GM23338 (cell line): Measurements from ENCODE around the gene PPIA. TPM values are rescaled to one million over a fixed set of nuclear protein-coding genes. Genes with fewer than 3 reads are reported as not detected.

Source experiments
- polyA plus RNA-seq: library from polyadenylated mRNA; unstranded; fragments of >200 nt; fragmentation: Nextera tagmentation; extraction: Ambion mirVana; gene quantifications from 2 replicates; pipeline ENCODE4 v1.2.1, GENCODE V29; 2016
- total RNA-seq: library from RNA; depleted of rRNA; stranded (reverse); fragments of >200 nt; shearing (Covaris generic); gene quantifications from 2 replicates; pipeline ENCODE4 v1.2.3, GENCODE V29; 2014; rRNA removed

Gene PPIA
- total and polyA plus RNA-seq, 2 experiments from 2014 or later: 4,367 to 6,524 TPM

Other genes with a start within 250 kb of the PPIA start
- 70.5 and 72.3 TPM in 2 replicates for gene DDX56, start 222.8 kb upstream of the PPIA start, total RNA-seq
- gene DDX56, start 222.8 kb upstream of the PPIA start, polyA plus RNA-seq: 43.9 and 44.1 TPM in 2 replicates
- gene TMED4, start 214.4 kb upstream of the PPIA start, total RNA-seq: 75.1 and 98.5 TPM in 2 replicates
- gene TMED4, start 214.4 kb upstream of the PPIA start, polyA plus RNA-seq: 41.8 and 43.5 TPM in 2 replicates
- 74.8 and 76.9 TPM in 2 replicates for gene OGDH, start 190.1 kb upstream of the PPIA start, total RNA-seq
- gene OGDH, start 190.1 kb upstream of the PPIA start, polyA plus RNA-seq: 13.5 and 16.5 TPM in 2 replicates
- 30.4 and 46.1 TPM in 2 replicates for gene ZMIZ2, start 47.8 kb upstream of the PPIA start, total RNA-seq
- 15.2 and 15.5 TPM in 2 replicates for gene ZMIZ2, start 47.8 kb upstream of the PPIA start, polyA plus RNA-seq
- 215 and 219 TPM in 2 replicates for gene H2AZ2, start 51.4 kb downstream of the PPIA start, total RNA-seq
- gene H2AZ2, start 51.4 kb downstream of the PPIA start, polyA plus RNA-seq: 388 and 390 TPM in 2 replicates
- 25.9 and 27.1 TPM in 2 replicates for gene PURB, start 88.8 kb downstream of the PPIA start, total RNA-seq
- 3.1 and 3.4 TPM in 2 replicates for gene PURB, start 88.8 kb downstream of the PPIA start, polyA plus RNA-seq
- gene MYO1G, start 182.3 kb downstream of the PPIA start, total RNA-seq: 0.08 and 0.10 TPM in 2 replicates
- 0.11 and 0.31 TPM in 2 replicates for gene MYO1G, start 182.3 kb downstream of the PPIA start, polyA plus RNA-seq
- gene CCM2, start 203.5 kb downstream of the PPIA start, total RNA-seq: 37.0 and 40.1 TPM in 2 replicates
- gene CCM2, start 203.5 kb downstream of the PPIA start, polyA plus RNA-seq: 24.0 and 24.9 TPM in 2 replicates